ENCODE results near the gene REEP3. TPM values are rescaled to one million over a fixed set of nuclear protein-coding genes. Genes with fewer than 3 reads are reported as not detected.

The REEP3 gene
- total and polyA plus RNA-seq, 2 of the 8 experiments (the other 6 are each of a cell fraction or from before 2014, with no cell fraction given), result 5.8 to 31.5 TPM

GRCh38 chr10:63493004-63493403, 28.2 kb upstream of the REEP3 start:
- 81 to 100% methylated on average over 2 to 4 of the region's 4 CpGs for WGBS, 2 experiments (ENCODE audit: extremely low coverage in 1 of 2, insufficient coverage in 1 of 2, insufficient read length in 1 of 2, insufficient replicate concordance in 2 of 2, low coverage in 1 of 2, low lambda C conversion rate in 2 of 2, missing lambda C conversion rate in 1 of 2)
- CTCF ChIA-PET (ENCODE audit: partially characterized antibody), result interaction anchor here (1.1 to 1.3 kb wide), 2 partner anchors 12 to 136 kb away, joined by 4 to 5 read pairs; no protein-coding TSS in a partner anchor
- no peak for TF ChIP-seq ASH2L (IDR thresholded peaks at IDR 0.05; ENCODE audit: low read length)
- TF ChIP-seq KDM4A (IDR thresholded peaks at IDR 0.05; ENCODE audit: low read depth, low read length, severe bottlenecking), result no peak
- no peak for TF ChIP-seq SP1 (IDR thresholded peaks at IDR 0.05; ENCODE audit: low read depth, low read length)
- no peak for TF ChIP-seq NANOG (IDR thresholded peaks at IDR 0.05; ENCODE audit: insufficient read depth, low read depth, low read length, poor library complexity, severe bottlenecking)
- Histone ChIP-seq H2BK12ac (ENCODE audit: low read depth, low read length) (no peak overlapping the region), H3K9ac (replicated peaks in 1 of 4; ENCODE audit: extremely low read depth in 1 of 4, low read depth in 3 of 4, low read length in 3 of 4) (no peak overlapping the region), H4K8ac (ENCODE audit: extremely low read depth, insufficient read depth, low read length) (no peak overlapping the region), H3K36me3 (ENCODE audit: control insufficient read depth in 2 of 4, insufficient read depth in 4 of 4, low read length in 3 of 4) (peaks cover 0 to 7% (median 0%) of the 10 kb centered on the region in 4 experiments; a peak in 2 of 8 replicates), H4K5ac (ENCODE audit: insufficient read length, low read depth, low read length) (no peak overlapping the region), H3K79me1 (ENCODE audit: low read depth, low read length) (no peaks in the 10 kb centered on the region; the same call in 1 of the 2 replicates), H3K27ac (ENCODE audit: low read depth, low read length) (no peak overlapping the region), H4K91ac (replicated peaks; ENCODE audit: insufficient read length, low read length) (no peak overlapping the region), H2BK5ac (ENCODE audit: low read depth, low read length) (no peak overlapping the region), H2BK20ac (ENCODE audit: low read length) (no peak overlapping the region), H3K27me3 (replicated peaks in 1 of 4; ENCODE audit: control insufficient read depth in 3 of 4, extremely low read depth in 1 of 4, insufficient read depth in 3 of 4, low read length in 3 of 4) (no peaks in the 10 kb centered on the region), H3K18ac (ENCODE audit: extremely low read depth, low read length) (no peak overlapping the region), H3K23ac (ENCODE audit: insufficient read length) (no peak overlapping the region), H2AFZ (ENCODE audit: low read length) (no peak overlapping the region), H3K79me2 (ENCODE audit: control insufficient read depth in 1 of 2, insufficient read depth in 2 of 2, low read length in 2 of 2) (peaks cover 0 to 69% of the 10 kb centered on the region in 2 experiments; a peak in 2 of 4 replicates), H4K20me1 (replicated peaks in 1 of 2; ENCODE audit: control insufficient read depth in 1 of 2, insufficient read depth in 2 of 2, low read length in 2 of 2) (peaks cover 0 to 1% of the 10 kb centered on the region in 2 experiments), H2BK120ac (replicated peaks; ENCODE audit: low read depth, low read length) (no peak overlapping the region), H3K4me2 (ENCODE audit: insufficient read depth in 1 of 2, low read depth in 2 of 2, low read length in 2 of 2) (no peak overlapping the region), H3K56ac (replicated peaks; ENCODE audit: insufficient read length, low read depth, low read length) (no peak overlapping the region), H3K4me1 (replicated peaks in 1 of 4; ENCODE audit: control insufficient read depth in 3 of 4, insufficient read depth in 4 of 4, low read length in 3 of 4) (peaks cover 0 to 5% (median 0%) of the 10 kb centered on the region in 4 experiments; a peak in 1 of 7 replicates), H2BK15ac (ENCODE audit: low read length) (no peak overlapping the region), H3K9me3 (ENCODE audit: insufficient read depth in 2 of 2, low read depth in 1 of 2, low read length in 1 of 2) (peaks cover 9 to 10% of the 10 kb centered on the region in 2 experiments; a peak in 3 of 4 replicates), H3K4me3 (ENCODE audit: extremely low read depth in 1 of 4, insufficient read depth in 2 of 4, low read depth in 3 of 4, low read length in 4 of 4) (no peak overlapping the region), H3K14ac (ENCODE audit: insufficient read length) (no peak overlapping the region), H3K23me2 (ENCODE audit: low read depth, low read length) (no peaks in the 10 kb centered on the region), H2AK5ac (ENCODE audit: low read depth, low read length) (no peak overlapping the region), H3K4ac (replicated peaks; ENCODE audit: insufficient read length, low read depth, low read length) (no peak overlapping the region)
- POLR2A ChIA-PET (ENCODE audit: partially characterized antibody), result interaction anchor here (1.7 to 2.3 kb wide), 2 partner anchors 11 to 15 kb away, joined by 4 to 5 read pairs; no protein-coding TSS in a partner anchor
- DNase-seq (ENCODE audit: low read depth in 1 of 2, low spot score in 2 of 2) (no peak), FAIRE-seq (no peak)

Measured in H1 (cell line).